ENCODE results near the gene CEBPA.

GRCh38 chr19:33343301-33343700 lies 41.0 kb upstream of the CEBPA start:
- TF ChIP-seq CTCF (IDR thresholded peaks at IDR 0.05; ENCODE audit: low read length) (no peak), EZH2 (optimal IDR thresholded peaks at IDR 0.05; ENCODE audit: low read depth, low read length) (no peak)
